ENCODE measurements around the gene RGS5.

The RGS5 gene

GRCh38 chr1:163203561-163203960 is 845 bp upstream of the RGS5 start:
- Histone ChIP-seq H3K9me3 (no peaks in the 10 kb centered on the region), H3K4me1 (no peaks in the 10 kb centered on the region), H3K4me3 (no peak overlapping the region), H3K27me3 (ENCODE audit: low read depth) (no peaks in the 10 kb centered on the region), H3K36me3 (replicated peaks) (no peaks in the 10 kb centered on the region)
- in situ Hi-C loops (cut with MboI; ENCODE audit: low sequenced_read_pairs): no loop called here
- no peak for DNase-seq (ENCODE audit: low spot score in 2 of 2)

- H3K9me3 ChIP-seq: no peaks in the 10 kb centered on the region
- in situ Hi-C loops (cut with MboI; ENCODE audit: low sequenced_read_pairs): no loop called here
- H3K27me3 ChIP-seq (ENCODE audit: low read depth): no peaks in the 10 kb centered on the region
- no peak for DNase-seq (ENCODE audit: low spot score in 2 of 2)
- no peaks in the 10 kb centered on the region for H3K4me1 ChIP-seq
- no peak overlapping the region for H3K4me3 ChIP-seq
- H3K36me3 ChIP-seq (replicated peaks): no peaks in the 10 kb centered on the region
These were observed 810 bp downstream of the RGS5 start for GRCh38 chr1:163201906-163202305.

- Histone ChIP-seq H3K4me3 (no peak overlapping the region), H3K9me3 (no peaks in the 10 kb centered on the region), H3K36me3 (replicated peaks) (no peaks in the 10 kb centered on the region), H3K4me1 (no peaks in the 10 kb centered on the region), H3K27me3 (ENCODE audit: low read depth) (no peaks in the 10 kb centered on the region; the same call in 1 of the 2 replicates)
- DNase-seq (ENCODE audit: low spot score in 2 of 2): no peak
- in situ Hi-C loops (cut with MboI; ENCODE audit: low sequenced_read_pairs): no loop called here
These were observed 5.7 kb downstream of the RGS5 start for GRCh38 chr1:163197022-163197421.

- Histone ChIP-seq H3K4me3 (no peak overlapping the region), H3K4me1 (no peaks in the 10 kb centered on the region), H3K36me3 (replicated peaks) (no peaks in the 10 kb centered on the region), H3K9me3 (no peaks in the 10 kb centered on the region), H3K27me3 (ENCODE audit: low read depth) (no peaks in the 10 kb centered on the region; the same call in 1 of the 2 replicates)
- in situ Hi-C loops (cut with MboI; ENCODE audit: low sequenced_read_pairs): no loop called here
- no peak for DNase-seq (ENCODE audit: low spot score in 2 of 2)
These were observed 6.3 kb downstream of the RGS5 start for GRCh38 chr1:163196449-163196787.

- Histone ChIP-seq H3K27me3 (ENCODE audit: low read depth) (no peaks in the 10 kb centered on the region; the same call in 1 of the 2 replicates), H3K4me1 (no peaks in the 10 kb centered on the region), H3K36me3 (replicated peaks) (no peaks in the 10 kb centered on the region), H3K4me3 (no peak overlapping the region), H3K9me3 (no peaks in the 10 kb centered on the region)
- DNase-seq (ENCODE audit: low spot score in 2 of 2): no peak
- in situ Hi-C loops (cut with MboI; ENCODE audit: low sequenced_read_pairs): no loop called here
These were observed 6.8 kb downstream of the RGS5 start for GRCh38 chr1:163195728-163196448.

- Histone ChIP-seq H3K27me3 (ENCODE audit: low read depth) (no peaks in the 10 kb centered on the region; the same call in 1 of the 2 replicates), H3K4me3 (no peak overlapping the region), H3K4me1 (no peaks in the 10 kb centered on the region), H3K36me3 (replicated peaks) (no peaks in the 10 kb centered on the region), H3K9me3 (no peaks in the 10 kb centered on the region)
- DNase-seq (ENCODE audit: low spot score in 2 of 2): no peak
- in situ Hi-C loops (cut with MboI; ENCODE audit: low sequenced_read_pairs): no loop called here
These were observed 11.4 kb downstream of the RGS5 start for GRCh38 chr1:163191301-163191700.

- in situ Hi-C loops (cut with MboI; ENCODE audit: low sequenced_read_pairs): no loop called here
These were observed 13.8 kb downstream of the RGS5 start for GRCh38 chr1:163188947-163189346.

GRCh38 chr1:163187849-163188248 is 14.9 kb downstream of the RGS5 start:
- no peak overlapping the region for H3K4me3 ChIP-seq
- H3K27me3 ChIP-seq (ENCODE audit: low read depth): no peaks in the 10 kb centered on the region; the same call in 1 of the 2 replicates
- no peaks in the 10 kb centered on the region for H3K9me3 ChIP-seq
- no peaks in the 10 kb centered on the region for H3K36me3 ChIP-seq (replicated peaks)
- H3K4me1 ChIP-seq: no peaks in the 10 kb centered on the region
- in situ Hi-C loops (cut with MboI; ENCODE audit: low sequenced_read_pairs): no loop called here
- DNase-seq (ENCODE audit: low spot score in 2 of 2): no peak

More at GRCh38 chr1:163188947-163189346, 13.8 kb downstream of the RGS5 start:
- DNase-seq (ENCODE audit: low spot score in 2 of 2): no peak
- no peaks in the 10 kb centered on the region for H3K36me3 ChIP-seq (replicated peaks)
- H3K9me3 ChIP-seq: no peaks in the 10 kb centered on the region
- H3K4me3 ChIP-seq: no peak overlapping the region
- H3K4me1 ChIP-seq: no peaks in the 10 kb centered on the region
- no peaks in the 10 kb centered on the region; the same call in 1 of the 2 replicates for H3K27me3 ChIP-seq (ENCODE audit: low read depth)

GRCh38 chr1:163186862-163187261 is 15.9 kb downstream of the RGS5 start:
- no peak overlapping the region for H3K4me3 ChIP-seq
- no peaks in the 10 kb centered on the region; the same call in 1 of the 2 replicates for H3K27me3 ChIP-seq (ENCODE audit: low read depth)
- no peaks in the 10 kb centered on the region for H3K9me3 ChIP-seq
- H3K4me1 ChIP-seq: no peaks in the 10 kb centered on the region
- H3K36me3 ChIP-seq (replicated peaks): no peaks in the 10 kb centered on the region
- in situ Hi-C loops (cut with MboI; ENCODE audit: low sequenced_read_pairs): no loop called here
- DNase-seq (ENCODE audit: low spot score in 2 of 2): no peak

- peaks cover 5% of the 10 kb centered on the region; the same call in 1 of the 2 replicates for H3K27me3 ChIP-seq (ENCODE audit: low read depth)
- in situ Hi-C loops (cut with MboI; ENCODE audit: low sequenced_read_pairs): no loop called here
- H3K4me1 ChIP-seq: no peaks in the 10 kb centered on the region
- no peak overlapping the region for H3K4me3 ChIP-seq
- no peaks in the 10 kb centered on the region for H3K9me3 ChIP-seq
- DNase-seq (ENCODE audit: low spot score in 2 of 2): no peak
- no peaks in the 10 kb centered on the region for H3K36me3 ChIP-seq (replicated peaks)
These were observed 20.3 kb downstream of the RGS5 start for GRCh38 chr1:163182330-163182949.

GRCh38 chr1:163178628-163179027 is 24.1 kb downstream of the RGS5 start:
- DNase-seq (ENCODE audit: low spot score in 2 of 2): no peak
- no peaks in the 10 kb centered on the region for H3K36me3 ChIP-seq (replicated peaks)
- H3K27me3 ChIP-seq (ENCODE audit: low read depth): peaks cover 5% of the 10 kb centered on the region; the same call in 1 of the 2 replicates
- no peaks in the 10 kb centered on the region for H3K9me3 ChIP-seq
- in situ Hi-C loops (cut with MboI; ENCODE audit: low sequenced_read_pairs): loop anchor here (10.0 kb wide), 1 partner anchor 304 kb away; no protein-coding TSS in a partner anchor
- no peak overlapping the region for H3K4me3 ChIP-seq
- H3K4me1 ChIP-seq: no peaks in the 10 kb centered on the region

GRCh38 chr1:163176797-163177196 is 25.9 kb downstream of the RGS5 start:
- H3K27me3 ChIP-seq (ENCODE audit: low read depth): peaks cover 5% of the 10 kb centered on the region; the same call in 1 of the 2 replicates
- no peak for DNase-seq (ENCODE audit: low spot score in 2 of 2)
- in situ Hi-C loops (cut with MboI; ENCODE audit: low sequenced_read_pairs): loop anchor here (10.0 kb wide), 1 partner anchor 302 kb away; no protein-coding TSS in a partner anchor

GRCh38 chr1:163174524-163175437 is 27.9 kb downstream of the RGS5 start:
- Histone ChIP-seq H3K36me3 (replicated peaks) (no peaks in the 10 kb centered on the region), H3K4me3 (no peak overlapping the region), H3K4me1 (no peaks in the 10 kb centered on the region), H3K27me3 (ENCODE audit: low read depth) (peaks cover 5% of the 10 kb centered on the region; the same call in 1 of the 2 replicates), H3K9me3 (no peaks in the 10 kb centered on the region)
- peak; percentile 52 to 76 for DNase-seq (ENCODE audit: low spot score in 2 of 2)
- in situ Hi-C loops (cut with MboI; ENCODE audit: low sequenced_read_pairs): loop anchor here (10.0 kb wide), 1 partner anchor 300 kb away; no protein-coding TSS in a partner anchor

More at GRCh38 chr1:163176797-163177196, 25.9 kb downstream of the RGS5 start:
- no peaks in the 10 kb centered on the region for H3K36me3 ChIP-seq (replicated peaks)
- H3K4me1 ChIP-seq: no peaks in the 10 kb centered on the region
- no peak overlapping the region for H3K4me3 ChIP-seq
- H3K9me3 ChIP-seq: no peaks in the 10 kb centered on the region
